ENCODE data around the gene DIP2B. TPM values are rescaled to one million over a fixed set of nuclear protein-coding genes. Genes with fewer than 3 reads are reported as not detected.

Gene DIP2B
- total RNA-seq, 1 donor from 2014 or later, result 24.0 TPM

- Histone ChIP-seq H3K27me3 (ENCODE audit: control insufficient read depth in 3 of 3, insufficient read depth in 3 of 3, low read length in 3 of 3) (no peaks in the 10 kb centered on the region), H3K27ac (ENCODE audit: low read depth, low read length) (no peak overlapping the region), H3K4me1 (ENCODE audit: control insufficient read depth in 3 of 3, insufficient read depth in 3 of 3, low read length in 3 of 3) (no peaks in the 10 kb centered on the region), H3K36me3 (ENCODE audit: control insufficient read depth in 3 of 3, insufficient read depth in 3 of 3, low read length in 3 of 3) (peaks cover 0 to 3% (median 2%) of the 10 kb centered on the region in 3 donors), H3K9me3 (ENCODE audit: control insufficient read depth in 3 of 3, low read length in 3 of 3) (no peaks in the 10 kb centered on the region), H3K4me3 (ENCODE audit: low read length in 3 of 3) (no peak overlapping the region), H3K9ac (ENCODE audit: low read depth in 1 of 3, low read length in 3 of 3) (no peak overlapping the region)
Observed at GRCh38 chr12:50659260-50659659, 154.5 kb downstream of the DIP2B start.

- Histone ChIP-seq H3K9me3 (ENCODE audit: control insufficient read depth in 3 of 3, low read length in 3 of 3) (no peaks in the 10 kb centered on the region), H3K27ac (ENCODE audit: low read depth, low read length) (no peak overlapping the region), H3K27me3 (ENCODE audit: control insufficient read depth in 3 of 3, insufficient read depth in 3 of 3, low read length in 3 of 3) (no peaks in the 10 kb centered on the region), H3K36me3 (ENCODE audit: control insufficient read depth in 3 of 3, insufficient read depth in 3 of 3, low read length in 3 of 3) (peaks cover 0 to 3% (median 2%) of the 10 kb centered on the region in 3 donors), H3K4me3 (ENCODE audit: low read length in 3 of 3) (no peak overlapping the region), H3K9ac (ENCODE audit: low read depth in 1 of 3, low read length in 3 of 3) (no peak overlapping the region), H3K4me1 (ENCODE audit: control insufficient read depth in 3 of 3, insufficient read depth in 3 of 3, low read length in 3 of 3) (no peaks in the 10 kb centered on the region)
Observed at GRCh38 chr12:50659690-50660424, 155.1 kb downstream of the DIP2B start.

GRCh38 chr12:50660425-50660822 is 155.6 kb downstream of the DIP2B start:
- H3K4me1 ChIP-seq (ENCODE audit: control insufficient read depth in 3 of 3, insufficient read depth in 3 of 3, low read length in 3 of 3), result no peaks in the 10 kb centered on the region
- H3K9me3 ChIP-seq (ENCODE audit: control insufficient read depth in 3 of 3, low read length in 3 of 3), result no peaks in the 10 kb centered on the region
- no peak overlapping the region for H3K27ac ChIP-seq (ENCODE audit: low read depth, low read length)
- peaks cover 0 to 3% (median 2%) of the 10 kb centered on the region in 3 donors for H3K36me3 ChIP-seq (ENCODE audit: control insufficient read depth in 3 of 3, insufficient read depth in 3 of 3, low read length in 3 of 3)
- no peaks in the 10 kb centered on the region for H3K27me3 ChIP-seq (ENCODE audit: control insufficient read depth in 3 of 3, insufficient read depth in 3 of 3, low read length in 3 of 3)
- H3K9ac ChIP-seq (ENCODE audit: low read depth in 1 of 3, low read length in 3 of 3), result no peak overlapping the region
- no peak overlapping the region for H3K4me3 ChIP-seq (ENCODE audit: low read length in 3 of 3)

GRCh38 chr12:50661300-50662115 is 156.7 kb downstream of the DIP2B start:
- Histone ChIP-seq H3K4me1 (ENCODE audit: control insufficient read depth in 3 of 3, insufficient read depth in 3 of 3, low read length in 3 of 3) (no peaks in the 10 kb centered on the region), H3K9me3 (ENCODE audit: control insufficient read depth in 3 of 3, low read length in 3 of 3) (no peaks in the 10 kb centered on the region), H3K27me3 (ENCODE audit: control insufficient read depth in 3 of 3, insufficient read depth in 3 of 3, low read length in 3 of 3) (no peaks in the 10 kb centered on the region), H3K27ac (ENCODE audit: low read depth, low read length) (no peak overlapping the region), H3K9ac (ENCODE audit: low read depth in 1 of 3, low read length in 3 of 3) (no peak overlapping the region), H3K36me3 (ENCODE audit: control insufficient read depth in 3 of 3, insufficient read depth in 3 of 3, low read length in 3 of 3) (peaks cover 0 to 3% (median 2%) of the 10 kb centered on the region in 3 donors), H3K4me3 (ENCODE audit: low read length in 3 of 3) (no peak overlapping the region)

GRCh38 chr12:50662116-50662510 is 157.3 kb downstream of the DIP2B start:
- Histone ChIP-seq H3K27me3 (ENCODE audit: control insufficient read depth in 3 of 3, insufficient read depth in 3 of 3, low read length in 3 of 3) (no peaks in the 10 kb centered on the region), H3K9me3 (ENCODE audit: control insufficient read depth in 3 of 3, low read length in 3 of 3) (no peaks in the 10 kb centered on the region), H3K9ac (ENCODE audit: low read depth in 1 of 3, low read length in 3 of 3) (no peak overlapping the region), H3K4me1 (ENCODE audit: control insufficient read depth in 3 of 3, insufficient read depth in 3 of 3, low read length in 3 of 3) (no peaks in the 10 kb centered on the region), H3K4me3 (ENCODE audit: low read length in 3 of 3) (no peak overlapping the region), H3K27ac (ENCODE audit: low read depth, low read length) (no peak overlapping the region), H3K36me3 (ENCODE audit: control insufficient read depth in 3 of 3, insufficient read depth in 3 of 3, low read length in 3 of 3) (peaks cover 0 to 3% (median 2%) of the 10 kb centered on the region in 3 donors)

GRCh38 chr12:50665170-50665569 is 160.4 kb downstream of the DIP2B start:
- Histone ChIP-seq H3K27me3 (ENCODE audit: control insufficient read depth in 3 of 3, insufficient read depth in 3 of 3, low read length in 3 of 3) (no peaks in the 10 kb centered on the region), H3K36me3 (ENCODE audit: control insufficient read depth in 3 of 3, insufficient read depth in 3 of 3, low read length in 3 of 3) (peaks cover 0 to 1% (median under 1%) of the 10 kb centered on the region in 3 donors), H3K9ac (ENCODE audit: low read depth in 1 of 3, low read length in 3 of 3) (no peak overlapping the region), H3K27ac (ENCODE audit: low read depth, low read length) (no peak overlapping the region), H3K4me1 (ENCODE audit: control insufficient read depth in 3 of 3, insufficient read depth in 3 of 3, low read length in 3 of 3) (no peaks in the 10 kb centered on the region), H3K4me3 (ENCODE audit: low read length in 3 of 3) (no peak overlapping the region), H3K9me3 (ENCODE audit: control insufficient read depth in 3 of 3, low read length in 3 of 3) (no peaks in the 10 kb centered on the region)

- Histone ChIP-seq H3K9ac (ENCODE audit: low read depth in 1 of 3, low read length in 3 of 3) (no peak overlapping the region), H3K27ac (ENCODE audit: low read depth, low read length) (no peak overlapping the region), H3K9me3 (ENCODE audit: control insufficient read depth in 3 of 3, low read length in 3 of 3) (no peaks in the 10 kb centered on the region), H3K4me1 (ENCODE audit: control insufficient read depth in 3 of 3, insufficient read depth in 3 of 3, low read length in 3 of 3) (no peaks in the 10 kb centered on the region), H3K27me3 (ENCODE audit: control insufficient read depth in 3 of 3, insufficient read depth in 3 of 3, low read length in 3 of 3) (no peaks in the 10 kb centered on the region), H3K4me3 (ENCODE audit: low read length in 3 of 3) (no peak overlapping the region), H3K36me3 (ENCODE audit: control insufficient read depth in 3 of 3, insufficient read depth in 3 of 3, low read length in 3 of 3) (no peaks in the 10 kb centered on the region)
Observed at GRCh38 chr12:50665609-50666008, 160.8 kb downstream of the DIP2B start.

- no peaks in the 10 kb centered on the region for H3K4me1 ChIP-seq (ENCODE audit: control insufficient read depth in 3 of 3, insufficient read depth in 3 of 3, low read length in 3 of 3)
- no peaks in the 10 kb centered on the region for H3K9me3 ChIP-seq (ENCODE audit: control insufficient read depth in 3 of 3, low read length in 3 of 3)
- no peak overlapping the region for H3K27ac ChIP-seq (ENCODE audit: low read depth, low read length)
- peaks cover 0 to 1% (median 0%) of the 10 kb centered on the region in 3 donors for H3K36me3 ChIP-seq (ENCODE audit: control insufficient read depth in 3 of 3, insufficient read depth in 3 of 3, low read length in 3 of 3)
- H3K27me3 ChIP-seq (ENCODE audit: control insufficient read depth in 3 of 3, insufficient read depth in 3 of 3, low read length in 3 of 3), result no peaks in the 10 kb centered on the region
- H3K4me3 ChIP-seq (ENCODE audit: low read length in 3 of 3), result no peak overlapping the region
- H3K9ac ChIP-seq (ENCODE audit: low read depth in 1 of 3, low read length in 3 of 3), result no peak overlapping the region
Observed at GRCh38 chr12:50666023-50666422, 161.2 kb downstream of the DIP2B start.

- Histone ChIP-seq H3K27me3 (ENCODE audit: control insufficient read depth in 3 of 3, insufficient read depth in 3 of 3, low read length in 3 of 3) (no peaks in the 10 kb centered on the region), H3K4me1 (ENCODE audit: control insufficient read depth in 3 of 3, insufficient read depth in 3 of 3, low read length in 3 of 3) (no peaks in the 10 kb centered on the region), H3K27ac (ENCODE audit: low read depth, low read length) (no peak overlapping the region), H3K4me3 (ENCODE audit: low read length in 3 of 3) (no peak overlapping the region), H3K36me3 (ENCODE audit: control insufficient read depth in 3 of 3, insufficient read depth in 3 of 3, low read length in 3 of 3) (peaks cover 7 to 24% (median 18%) of the 10 kb centered on the region in 3 donors), H3K9ac (ENCODE audit: low read depth in 1 of 3, low read length in 3 of 3) (no peak overlapping the region), H3K9me3 (ENCODE audit: control insufficient read depth in 3 of 3, low read length in 3 of 3) (no peaks in the 10 kb centered on the region)
Observed at GRCh38 chr12:50672158-50672557, 167.4 kb downstream of the DIP2B start.

- Histone ChIP-seq H3K27ac (ENCODE audit: low read depth, low read length) (no peak overlapping the region), H3K9me3 (ENCODE audit: control insufficient read depth in 3 of 3, low read length in 3 of 3) (no peaks in the 10 kb centered on the region), H3K4me3 (ENCODE audit: low read length in 3 of 3) (no peak overlapping the region), H3K36me3 (ENCODE audit: control insufficient read depth in 3 of 3, insufficient read depth in 3 of 3, low read length in 3 of 3) (peaks cover 7 to 28% (median 18%) of the 10 kb centered on the region in 3 donors), H3K27me3 (ENCODE audit: control insufficient read depth in 3 of 3, insufficient read depth in 3 of 3, low read length in 3 of 3) (no peaks in the 10 kb centered on the region), H3K9ac (ENCODE audit: low read depth in 1 of 3, low read length in 3 of 3) (no peak overlapping the region), H3K4me1 (ENCODE audit: control insufficient read depth in 3 of 3, insufficient read depth in 3 of 3, low read length in 3 of 3) (no peaks in the 10 kb centered on the region)
Observed at GRCh38 chr12:50676756-50677155, 172.0 kb downstream of the DIP2B start.

Measured in skeletal muscle tissue (tissue), 4 donors.